Heart right ventricle (tissue), 16 donors: ENCODE measurements around the gene PLA2R1. TPM values are rescaled to one million over a fixed set of nuclear protein-coding genes. Genes with fewer than 3 reads are reported as not detected.

ENCODE experiments used
- ATAC-seq, 8 donors: fragments of 200-7000 bp; cut with Tn5 transposase; one replicate each; pipeline ENCODE4 v1.9.1; 2020; ENCODE audit warnings: mild to moderate bottlenecking in 8 of 8, moderate library complexity in 8 of 8, moderate number of reproducible peaks in 1 of 8
- DNase-seq, 2 donors: peaks; one replicate each; pipeline ENCODE4 v3.0.0-alpha.2; 2020
- H3K27ac ChIP-seq, 10 donors: fragments of 200-600 bp; sonication (generic) in 2 of 10; one replicate each; pipeline versions ENCODE4 v1.5.0 to v1.8.0; 2020 to 2022; ENCODE audit warnings: mild to moderate bottlenecking in 3 of 10
- H3K27me3 ChIP-seq, 7 donors: fragments of 200-600 bp; one replicate each; pipeline ENCODE4 v1.8.0; 2021 to 2022; ENCODE audit warnings: mild to moderate bottlenecking in 2 of 7
- H3K36me3 ChIP-seq, 9 donors: fragments of 200-600 bp; sonication (generic) in 1 of 9; one replicate each; pipeline versions ENCODE4 v1.5.0 to v1.8.0; 2020 to 2022; ENCODE audit warnings: mild to moderate bottlenecking in 2 of 9
- H3K4me1 ChIP-seq, 9 donors: fragments of 200-600 bp; sonication (generic) in 1 of 9; one replicate each; pipeline versions ENCODE4 v1.5.0 to v1.8.0; 2020 to 2022; ENCODE audit warnings: mild to moderate bottlenecking in 4 of 9
- H3K4me3 ChIP-seq, 10 donors: fragments of 200-600 bp; sonication (generic) in 2 of 10; one replicate each; pipeline versions ENCODE4 v1.5.0 to v1.8.0; 2020 to 2022; ENCODE audit warnings: mild to moderate bottlenecking in 7 of 10, moderate library complexity in 2 of 10
- H3K9me3 ChIP-seq, 11 donors: fragments of 200-600 bp in 10 of 11; sonication (generic) in 2 of 11; one replicate each; pipeline versions ENCODE4 v1.5.0 to v1.8.0; 2013 to 2022; ENCODE audit warnings: mild to moderate bottlenecking in 2 of 11, control low read depth in 1 of 11, moderate library complexity in 1 of 11
- WGBS, 2 donors: extraction: QIAGEN DNeasy Blood & Tissue Kit; methylation state at CpG; one replicate each; pipeline ENCODE4 v1.1.7; 2013; ENCODE audit warnings: inconsistent platforms in 1 of 2; 5-methylcytosine and 5-hydroxymethylcytosine counted together
- intact Hi-C, 10 donors: fragments of 100-400 bp; cut with DNase I; formaldehyde crosslinking; loops; one replicate each; pipeline versions ENCODE4 v1.11.1 to v1.14.2; 2022
- polyA plus RNA-seq, 2 donors: library from polyadenylated mRNA; stranded (reverse); fragments of 200-250 nt; gene quantifications; one replicate each; pipeline ENCODE4 v1.2.3, GENCODE V29; 2013
- total RNA-seq, 10 donors: library from RNA; stranded (reverse); fragmentation: NEBNext Ultra II Directional in 3 of 10; extraction: Animal tissue kit (Norgen Biotek cat#: 25700) in 3 of 10; gene quantifications; one replicate each; pipeline versions ENCODE4 v1.2.1 to v1.2.4, GENCODE V29; 2021 to 2023
- TF ChIP-seq, protein P1 (sequence below), 9 donors: fragments of 200-600 bp; sonication (generic) in 2 of 9; IDR thresholded peaks; one replicate each; pipeline versions ENCODE4 v1.5.0 to v1.8.0; 2021 to 2022; ENCODE audit warnings: antibody characterized with exemption in 9 of 9, mild to moderate bottlenecking in 5 of 9, moderate library complexity in 1 of 9
- donor health status: Arrhythmogenic right ventricular cardiomyopathy.
- donor health status: ischemic (EF 13 %, LVEDD 7.1; RV severe dilation, severe dysfunction).
- donor health status: healthy with polysubstance abuse.
- donor health status: DM: no; HTN: yes; CAD: no.
- donor health status: DM: no; HTN: no; CAD: no.
- donor health status: ischemic (EF 25% LVEDD 6.9; RV normal size, moderate dysfunction).
- donor health status: ischemic (EF 25% LVEDD 5.7; RV mildly dilated, moderate dysfunction).
- donor health status: healthy.
- donor health status: DM: yes; HTN: yes; CAD: no.
- donor health status: Ischemic cardiomyopathy.
- donor health status: ischemic (EF 35%, LVEDD 5.7; RV mildly dilated, moderate dysfunction).
- donor health status: nonischemic (EF 11% LVEDD 7.7; RV severe dilation, severe dysfunction).
- donor health status: DM: yes; HTN: yes; CAD: no.
- donor health status: PGD.
- donor health status: ischemic (EF 29% LVEDD 5.4; RV normal size, mild dysfunction).
- donor health status: nonischemic (EF 23%, LVEDD 6.1; RV moderate dilation, normal function).

Gene PLA2R1
- total and polyA plus RNA-seq, 12 donors = 0.38 to 3.7 (median 2.8) TPM

DNA sequence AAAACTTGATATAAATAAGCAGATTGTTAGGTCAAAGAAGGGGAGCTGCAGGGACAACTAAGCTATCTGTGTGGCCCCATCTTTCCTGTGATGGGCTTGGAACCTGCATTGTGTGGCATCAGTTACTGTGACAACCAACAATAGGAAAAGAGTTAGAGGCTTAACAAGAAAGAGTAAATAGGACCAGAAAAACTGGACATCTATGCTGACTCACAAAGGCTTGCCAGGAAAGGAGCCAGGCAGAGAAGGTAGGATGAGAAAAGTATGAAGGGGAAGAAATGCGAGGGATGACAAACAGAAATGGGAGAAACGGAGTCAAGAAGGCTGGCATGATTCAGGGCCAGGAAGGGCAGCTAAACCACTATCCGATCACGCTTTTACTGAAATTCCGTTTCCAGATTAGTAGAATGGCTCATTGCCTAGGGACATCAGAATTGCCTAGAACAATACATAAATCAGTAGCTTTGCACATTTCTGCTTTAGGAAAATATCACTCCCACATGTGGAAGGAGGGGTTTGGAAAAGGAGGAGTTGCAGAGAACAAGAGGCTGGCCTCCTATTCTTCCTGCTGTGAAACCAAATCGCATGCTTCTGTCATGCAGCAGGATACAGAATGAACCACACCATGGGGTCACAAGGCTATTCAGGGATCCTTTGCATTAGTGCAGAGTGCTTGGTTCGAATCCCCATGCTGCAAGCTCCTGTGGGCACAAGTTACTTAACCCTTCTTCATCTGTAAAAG, 7.3 kb downstream of the PLA2R1 start:
- Histone ChIP-seq H3K4me1 (peaks cover 0 to 14% (median 4%) of the 10 kb centered on the region in 9 donors), H3K4me3 (no peak overlapping the region), H3K27me3 (no peaks in the 10 kb centered on the region), H3K36me3 (no peaks in the 10 kb centered on the region), H3K27ac (no peak overlapping the region), H3K9me3 (no peaks in the 10 kb centered on the region)
- ATAC-seq (peak in 1 of 8 donors; percentile 16), DNase-seq (no peak)
- 68 to 71% methylated on average over 7 of the region's 7 CpGs for WGBS, 2 donors
- intact Hi-C loops = no loop called here
- TF ChIP-seq, protein P1, sequence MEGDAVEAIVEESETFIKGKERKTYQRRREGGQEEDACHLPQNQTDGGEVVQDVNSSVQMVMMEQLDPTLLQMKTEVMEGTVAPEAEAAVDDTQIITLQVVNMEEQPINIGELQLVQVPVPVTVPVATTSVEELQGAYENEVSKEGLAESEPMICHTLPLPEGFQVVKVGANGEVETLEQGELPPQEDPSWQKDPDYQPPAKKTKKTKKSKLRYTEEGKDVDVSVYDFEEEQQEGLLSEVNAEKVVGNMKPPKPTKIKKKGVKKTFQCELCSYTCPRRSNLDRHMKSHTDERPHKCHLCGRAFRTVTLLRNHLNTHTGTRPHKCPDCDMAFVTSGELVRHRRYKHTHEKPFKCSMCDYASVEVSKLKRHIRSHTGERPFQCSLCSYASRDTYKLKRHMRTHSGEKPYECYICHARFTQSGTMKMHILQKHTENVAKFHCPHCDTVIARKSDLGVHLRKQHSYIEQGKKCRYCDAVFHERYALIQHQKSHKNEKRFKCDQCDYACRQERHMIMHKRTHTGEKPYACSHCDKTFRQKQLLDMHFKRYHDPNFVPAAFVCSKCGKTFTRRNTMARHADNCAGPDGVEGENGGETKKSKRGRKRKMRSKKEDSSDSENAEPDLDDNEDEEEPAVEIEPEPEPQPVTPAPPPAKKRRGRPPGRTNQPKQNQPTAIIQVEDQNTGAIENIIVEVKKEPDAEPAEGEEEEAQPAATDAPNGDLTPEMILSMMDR (IDR thresholded peaks at IDR 0.05) = no peak

DNA sequence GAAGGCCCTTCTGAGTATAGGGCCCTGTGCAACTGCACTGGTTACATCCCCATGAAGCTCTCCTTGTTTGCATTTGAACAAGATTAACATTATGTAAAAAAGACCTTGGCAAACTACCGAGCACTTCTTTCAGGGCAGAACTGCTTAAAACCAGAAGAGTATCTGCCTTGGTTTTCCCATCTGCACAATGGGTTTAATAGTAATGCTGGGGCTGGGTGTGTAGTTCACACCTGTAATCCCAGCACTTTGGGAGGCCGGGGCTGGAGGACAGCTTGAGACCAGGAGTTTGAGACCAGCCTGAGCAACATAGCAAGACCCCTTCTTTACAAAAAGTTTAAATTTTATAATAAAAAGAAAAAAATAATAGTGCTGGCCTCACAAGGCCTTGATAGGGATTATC, 8.5 kb downstream of the PLA2R1 start:
- H3K36me3 ChIP-seq = no peaks in the 10 kb centered on the region
- WGBS, 2 donors = 93 to 99% methylated on average over 2 of the region's 2 CpGs
- H3K27ac ChIP-seq = no peak overlapping the region
- no peak for ATAC-seq
- no peaks in the 10 kb centered on the region for H3K9me3 ChIP-seq
- peaks cover 0 to 14% (median 4%) of the 10 kb centered on the region in 9 donors for H3K4me1 ChIP-seq
- TF ChIP-seq, protein P1 (IDR thresholded peaks at IDR 0.05) = no peak
- intact Hi-C loops = no loop called here
- no peaks in the 10 kb centered on the region for H3K27me3 ChIP-seq
- no peak overlapping the region for H3K4me3 ChIP-seq
- DNase-seq = no peak

DNA sequence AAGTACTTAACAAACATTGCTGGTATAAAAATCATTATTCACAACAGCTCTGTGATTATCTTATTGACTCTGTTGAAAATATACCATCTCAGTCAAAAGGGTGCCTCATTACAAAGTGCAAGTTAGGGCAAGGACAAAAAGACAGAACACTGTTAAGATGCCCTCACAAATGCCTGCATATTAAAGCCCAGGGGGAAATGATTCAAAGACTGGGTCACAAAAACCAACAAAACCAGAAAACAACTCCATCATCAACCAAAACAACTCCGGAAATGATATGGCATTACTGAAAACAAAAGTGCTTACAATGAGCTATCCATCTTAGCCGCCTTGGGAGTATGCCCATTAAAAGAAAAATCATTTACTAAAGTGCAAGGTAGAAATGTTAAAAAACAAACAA, 9.9 kb downstream of the PLA2R1 start:
- Histone ChIP-seq H3K36me3 (no peaks in the 10 kb centered on the region), H3K27me3 (no peaks in the 10 kb centered on the region), H3K9me3 (no peaks in the 10 kb centered on the region), H3K4me3 (no peak overlapping the region), H3K4me1 (peaks cover 0 to 14% (median 4%) of the 10 kb centered on the region in 9 donors), H3K27ac (no peak overlapping the region)
- DNase-seq (no peak), ATAC-seq (no peak)
- TF ChIP-seq, protein P1 (IDR thresholded peaks at IDR 0.05) = no peak
- intact Hi-C loops = no loop called here
- WGBS, 2 donors = 90 to 91% methylated on average over 2 of the region's 2 CpGs

DNA sequence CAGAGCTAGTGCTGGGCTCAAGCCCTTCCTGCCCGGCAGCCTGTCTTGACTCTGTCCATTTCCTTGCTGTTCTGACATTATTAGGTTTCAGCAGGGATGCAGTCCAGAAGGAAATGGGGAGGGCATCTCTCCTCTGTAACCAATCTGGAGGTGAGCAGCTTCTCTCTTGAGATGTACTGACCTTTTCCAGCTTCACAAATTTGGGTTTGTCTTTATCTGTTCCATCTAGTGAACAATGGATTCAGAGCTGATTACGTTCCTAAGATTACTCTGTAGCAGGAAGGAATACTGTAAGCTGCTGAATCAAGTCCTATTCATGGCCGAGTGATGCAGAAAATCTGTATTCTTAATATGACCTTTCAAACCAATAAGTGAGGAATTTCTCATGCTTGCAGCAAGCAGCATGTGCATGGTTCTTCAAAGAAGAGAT, 11.0 kb downstream of the PLA2R1 start:
- WGBS, 2 donors = 52 to 62% methylated on average over 3 of the region's 3 CpGs
- Histone ChIP-seq H3K4me1 (peaks cover 0 to 14% (median 4%) of the 10 kb centered on the region in 9 donors), H3K36me3 (no peaks in the 10 kb centered on the region), H3K4me3 (no peak overlapping the region), H3K27me3 (no peaks in the 10 kb centered on the region), H3K9me3 (no peaks in the 10 kb centered on the region), H3K27ac (no peak overlapping the region)
- intact Hi-C loops = no loop called here
- ATAC-seq (peak in 1 of 8 donors; percentile 13), DNase-seq (no peak)
- TF ChIP-seq, protein P1 (IDR thresholded peaks at IDR 0.05) = no peak
